Prostate gland (tissue), 2 donors: ENCODE results near the gene CAPN15. TPM values are rescaled to one million over a fixed set of nuclear protein-coding genes. Genes with fewer than 3 reads are reported as not detected.

Source experiments
- DNase-seq: peaks from one replicate; pipeline ENCODE4 v3.0.0-alpha.2; 2019; ENCODE audit warnings: low spot score
- H3K27ac ChIP-seq, 2 donors: fragments of 200-600 bp; sonication (generic); 2 replicates each; pipeline ENCODE4 v1.5.1; 2017 to 2019
- H3K27me3 ChIP-seq: fragments of 200-600 bp; sonication (generic); replicated peaks from 2 replicates; pipeline ENCODE4 v1.5.1; 2019; ENCODE audit not compliant: insufficient read depth
- H3K36me3 ChIP-seq, 2 donors: fragments of 200-600 bp; sonication (generic); 1 replicate in 1 of 2; 2 replicates in 1 of 2; pipeline versions ENCODE4 v1.5.1 to v1.8.1; 2017 to 2019
- H3K4me1 ChIP-seq: fragments of 200-600 bp; sonication (generic); replicated peaks from 2 replicates; pipeline ENCODE4 v1.5.1; 2019
- H3K4me3 ChIP-seq, 2 donors: fragments of 200-600 bp; sonication (generic); 2 replicates each; pipeline ENCODE4 v1.5.1; 2017 to 2019
- H3K9me3 ChIP-seq: fragments of 200-600 bp; sonication (generic); 2 replicates; pipeline ENCODE4 v1.5.1; 2017
- CTCF ChIP-seq, 4 experiments: fragments of 200-600 bp in 2 of 4; fragments of 450-650 bp in 2 of 4; sonication (generic) in 2 of 4; IDR thresholded peaks; 1 replicate in 3 of 4; 2 replicates in 1 of 4; pipeline ENCODE4 v1.5.1; 2016 to 2019; ENCODE audit warnings: antibody characterized with exemption in 4 of 4, mild to moderate bottlenecking in 2 of 4, moderate library complexity in 2 of 4
- POLR2A ChIP-seq: fragments of 450-650 bp; IDR thresholded peaks from one replicate; pipeline ENCODE4 v1.6.1; 2016; ENCODE audit warnings: antibody characterized with exemption, mild to moderate bottlenecking
- POLR2AphosphoS5 ChIP-seq: sonication (generic); formaldehyde crosslinking; IDR thresholded peaks from one replicate; pipeline ENCODE4 v1.6.1; 2017; ENCODE audit warnings: antibody characterized with exemption
- WGBS: methylation state at CpG from one replicate; pipeline ENCODE4 v1.1.5; 2018; 5-methylcytosine and 5-hydroxymethylcytosine counted together
- intact Hi-C: fragments of 100-400 bp; cut with DNase I; formaldehyde crosslinking; loops from one replicate; pipeline ENCODE4 v1.14.2; 2022
- total RNA-seq, 2 donors: library from RNA; depleted of rRNA; stranded (reverse); fragments of >200 nt; gene quantifications; one replicate each; pipeline ENCODE4 v1.1.0, GENCODE V29; 2016

The CAPN15 gene
- total RNA-seq, 2 donors from 2014 or later, result 59.7 to 80.7 TPM

GRCh38 chr16:526181-527014 lies 1.1 kb upstream of the CAPN15 start:
- no peaks in the 10 kb centered on the region for H3K9me3 ChIP-seq
- H3K27ac ChIP-seq, result peak overlapping the region; percentile 96 to 97
- H3K27me3 ChIP-seq, result no peaks in the 10 kb centered on the region
- no peak for TF ChIP-seq POLR2A
- TF ChIP-seq POLR2AphosphoS5, result no peak
- no peak for TF ChIP-seq CTCF (IDR thresholded peaks at IDR 0.05)
- H3K36me3 ChIP-seq, result no peaks in the 10 kb centered on the region
- H3K4me3 ChIP-seq, result peak overlapping the region; percentile 47 to 66
- DNase-seq, result no peak
- intact Hi-C loops, result loop anchor here (2.0 kb wide), 1 partner anchor 102 kb away; the partner anchor contains the start of gene RAB11FIP3
- H3K4me1 ChIP-seq, result peaks cover 22% of the 10 kb centered on the region
- WGBS, result 4% methylated on average over 24 of the region's 26 CpGs

- H3K27me3 ChIP-seq, result no peaks in the 10 kb centered on the region
- DNase-seq, result no peak
- peak overlapping the region; percentile 47 to 66 for H3K4me3 ChIP-seq
- peak overlapping the region; percentile 53 to 61 for H3K27ac ChIP-seq
- intact Hi-C loops, result no loop called here
- H3K9me3 ChIP-seq, result no peaks in the 10 kb centered on the region
- peak; percentile 48 for TF ChIP-seq POLR2A
- no peak for TF ChIP-seq CTCF (IDR thresholded peaks at IDR 0.05)
- no peaks in the 10 kb centered on the region for H3K36me3 ChIP-seq
- H3K4me1 ChIP-seq, result peaks cover 24% of the 10 kb centered on the region
- WGBS, result 3% methylated on average over 12 of the region's 55 CpGs
Measured at GRCh38 chr16:528111-529011, 849 bp downstream of the CAPN15 start.

- Histone ChIP-seq H3K27me3 (no peaks in the 10 kb centered on the region), H3K27ac (peak overlapping the region in 1 of 2 donors; percentile 61), H3K9me3 (no peaks in the 10 kb centered on the region), H3K4me1 (peaks cover 27% of the 10 kb centered on the region), H3K4me3 (peak overlapping the region; percentile 47 to 66), H3K36me3 (no peaks in the 10 kb centered on the region)
- WGBS, result 50% methylated on average over 12 of the region's 12 CpGs
- DNase-seq, result no peak
- intact Hi-C loops, result no loop called here
- TF ChIP-seq POLR2AphosphoS5, result no peak
- TF ChIP-seq CTCF (IDR thresholded peaks at IDR 0.05), result no peak
- no peak for TF ChIP-seq POLR2A
Measured at GRCh38 chr16:529012-529575, 1.6 kb downstream of the CAPN15 start.

- H3K9me3 ChIP-seq, result no peaks in the 10 kb centered on the region
- no peak for DNase-seq
- peaks cover 25% of the 10 kb centered on the region for H3K4me1 ChIP-seq
- H3K36me3 ChIP-seq, result no peaks in the 10 kb centered on the region
- TF ChIP-seq POLR2AphosphoS5 (no peak), CTCF (IDR thresholded peaks at IDR 0.05) (no peak), POLR2A (no peak)
- 92% methylated on average over 23 of the region's 23 CpGs for WGBS
- intact Hi-C loops, result no loop called here
- H3K27ac ChIP-seq, result no peak overlapping the region
- H3K27me3 ChIP-seq, result no peaks in the 10 kb centered on the region
- H3K4me3 ChIP-seq, result no peak overlapping the region
Measured at GRCh38 chr16:530111-530817, 2.8 kb downstream of the CAPN15 start.
